Hair follicle dermal papilla cell (primary cell): ENCODE results near the gene PGBD2. TPM values are rescaled to one million over a fixed set of nuclear protein-coding genes. Genes with fewer than 3 reads are reported as not detected.

Source experiments
- small RNA-seq: library from RNA; depleted of rRNA; stranded (forward); fragments of <200 nt; gene quantifications from one replicate; pipeline ENCODE3, GENCODE V24; 2012
- total RNA-seq: library from RNA; depleted of rRNA; stranded (reverse); fragments of >200 nt; gene quantifications from 2 replicates; pipeline ENCODE4 v1.2.3, GENCODE V29; 2012

The PGBD2 gene, protein sequence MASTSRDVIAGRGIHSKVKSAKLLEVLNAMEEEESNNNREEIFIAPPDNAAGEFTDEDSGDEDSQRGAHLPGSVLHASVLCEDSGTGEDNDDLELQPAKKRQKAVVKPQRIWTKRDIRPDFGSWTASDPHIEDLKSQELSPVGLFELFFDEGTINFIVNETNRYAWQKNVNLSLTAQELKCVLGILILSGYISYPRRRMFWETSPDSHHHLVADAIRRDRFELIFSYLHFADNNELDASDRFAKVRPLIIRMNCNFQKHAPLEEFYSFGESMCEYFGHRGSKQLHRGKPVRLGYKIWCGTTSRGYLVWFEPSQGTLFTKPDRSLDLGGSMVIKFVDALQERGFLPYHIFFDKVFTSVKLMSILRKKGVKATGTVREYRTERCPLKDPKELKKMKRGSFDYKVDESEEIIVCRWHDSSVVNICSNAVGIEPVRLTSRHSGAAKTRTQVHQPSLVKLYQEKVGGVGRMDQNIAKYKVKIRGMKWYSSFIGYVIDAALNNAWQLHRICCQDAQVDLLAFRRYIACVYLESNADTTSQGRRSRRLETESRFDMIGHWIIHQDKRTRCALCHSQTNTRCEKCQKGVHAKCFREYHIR
- 3.3 and 4.7 TPM in 2 replicates for total RNA-seq

GRCh38 chr1:248906009-248906752, at the start of gene PGBD2:
Gene PGBD2, plus strand, starts transcription at chr1:248906235. Its CDS starts 7,628 bp downstream, at chr1:248913863.

DNA sequence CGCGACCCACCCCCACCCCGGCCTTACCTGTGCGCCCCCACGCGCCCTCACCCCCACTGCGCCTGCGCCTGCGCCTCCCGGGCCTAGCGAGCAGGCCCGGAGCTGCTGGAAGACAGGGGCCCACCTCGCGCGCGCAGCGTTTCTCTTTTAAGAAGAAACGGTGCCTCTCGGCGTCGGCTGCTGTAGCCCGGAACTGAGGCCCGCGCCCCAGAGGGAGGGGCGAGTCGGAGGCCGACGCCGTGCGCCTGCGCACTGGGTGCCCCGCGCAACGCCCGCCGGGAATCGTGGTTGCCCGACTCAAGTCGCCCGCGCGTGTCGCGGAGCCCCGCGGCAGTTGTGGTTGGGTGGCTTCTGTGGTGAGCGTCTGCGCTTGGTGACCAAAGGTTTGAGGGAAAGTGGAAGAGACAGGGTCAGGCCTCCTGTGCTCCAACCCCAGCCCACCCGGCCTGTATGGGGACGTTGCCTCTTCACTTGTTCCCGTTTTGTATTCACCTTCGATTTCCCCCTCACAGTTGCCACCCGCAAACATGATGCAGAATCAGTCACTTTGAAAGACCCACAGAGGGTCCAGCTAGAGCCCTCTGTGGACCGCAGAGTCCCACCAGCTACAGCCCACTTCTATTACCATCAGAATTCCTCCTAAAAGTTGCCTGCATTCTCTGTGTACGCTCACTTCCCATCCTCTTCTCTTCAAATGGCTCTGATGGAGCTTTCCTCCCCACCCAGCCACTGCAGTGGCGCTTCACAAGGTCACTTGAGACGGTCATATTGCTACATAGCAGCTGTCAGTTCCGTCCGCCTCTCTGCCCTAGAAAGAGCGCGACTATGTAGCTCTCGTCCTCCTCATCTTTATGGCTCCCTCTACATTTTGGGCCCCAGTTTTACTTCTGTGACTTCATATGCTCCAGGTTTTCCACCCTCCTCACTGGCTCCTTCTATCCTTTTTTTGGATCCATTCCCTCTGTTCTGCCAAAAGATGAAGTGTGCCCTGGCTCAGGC, 46.8 kb upstream of the PGBD2 start, which contains the start of gene ZNF692:
TSS of gene ZNF692 (minus strand) at position 195 of the 999 bp plus-strand sequence. CDS start 776 bp downstream, outside the sequence.

Small RNA genes within 50 kb of the gene (small RNA-seq; reads per million reads assigned to genes)
- not detected for gene RNU6-1205P

Other genes starting within 250 kb of the PGBD2 start
- gene OR14I1, start 203.5 kb upstream of the PGBD2 start, total RNA-seq, result not detected in 2 replicates
- not detected in 2 replicates for gene LYPD8, start 150.5 kb upstream of the PGBD2 start, total RNA-seq
- gene SH3BP5L, start 80.3 kb upstream of the PGBD2 start, total RNA-seq, result 30.8 and 31.1 TPM in 2 replicates
- gene ZNF672, start 68.0 kb upstream of the PGBD2 start, total RNA-seq, result 20.8 and 23.2 TPM in 2 replicates
- gene ZNF692, start 47.1 kb upstream of the PGBD2 start, total RNA-seq, result 10.1 and 12.0 TPM in 2 replicates